Stomach smooth muscle (tissue), 2 donors: Measurements from ENCODE around the gene LGALS16.
"Not testable (repeated sequence)": the region's sequence is repeated elsewhere in the genome, so short reads cannot be mapped to it uniquely, and the experiment has no call there.

Source experiments
- H3K27ac ChIP-seq: one replicate; pipeline ENCODE4 v1.7.0; 2013; ENCODE audit warnings: mild to moderate bottlenecking, low read length, inconsistent platforms
- H3K27me3 ChIP-seq, 2 donors: one replicate each; pipeline ENCODE4 v1.7.0; 2013; ENCODE audit warnings: low read length in 2 of 2; ENCODE audit not compliant: insufficient read depth in 2 of 2, control insufficient read depth in 1 of 2
- H3K36me3 ChIP-seq, 2 donors: one replicate each; pipeline ENCODE4 v1.7.0; 2013; ENCODE audit warnings: low read length in 2 of 2; ENCODE audit not compliant: control insufficient read depth in 2 of 2, insufficient read depth in 2 of 2
- H3K4me1 ChIP-seq: one replicate; pipeline ENCODE4 v1.7.0; 2013; ENCODE audit warnings: low read length; ENCODE audit not compliant: control insufficient read depth, insufficient read depth
- H3K4me3 ChIP-seq, 2 donors: one replicate each; pipeline ENCODE4 v1.7.0; 2013; ENCODE audit warnings: low read length in 2 of 2
- H3K9ac ChIP-seq, 2 donors: one replicate each; pipeline ENCODE4 v1.7.0; 2013; ENCODE audit warnings: low read length in 2 of 2, mild to moderate bottlenecking in 1 of 2
- H3K9me3 ChIP-seq, 2 donors: one replicate each; pipeline ENCODE4 v1.7.0; 2013; ENCODE audit warnings: low read length in 2 of 2; ENCODE audit not compliant: control insufficient read depth in 2 of 2
- donor health status: healthy.
- donor health status: Pancreatic carcinoma.

Gene LGALS16

GRCh38 chr19:39676004-39676403 is 20.3 kb downstream of the LGALS16 start:
- H3K27ac ChIP-seq = no peak overlapping the region
- H3K4me3 ChIP-seq = no peak overlapping the region
- peaks cover 5% of the 10 kb centered on the region for H3K4me1 ChIP-seq
- H3K27me3 ChIP-seq = peaks cover 0 to 2% of the 10 kb centered on the region in 2 donors
- no peak overlapping the region for H3K9ac ChIP-seq
- no peaks in the 10 kb centered on the region for H3K36me3 ChIP-seq
- peaks cover 0 to 3% of the 10 kb centered on the region in 2 donors for H3K9me3 ChIP-seq

- Histone ChIP-seq H3K36me3 (no peaks in the 10 kb centered on the region), H3K27ac (no peak overlapping the region), H3K27me3 (peaks cover 0 to 7% of the 10 kb centered on the region in 2 donors), H3K9me3 (no peaks in the 10 kb centered on the region), H3K9ac (no peak overlapping the region), H3K4me3 (no peak overlapping the region), H3K4me1 (peaks cover 5% of the 10 kb centered on the region)
These were observed 22.5 kb downstream of the LGALS16 start for GRCh38 chr19:39677961-39678889.

- Histone ChIP-seq H3K27me3 (peaks cover 0 to 7% of the 10 kb centered on the region in 2 donors), H3K36me3 (no peaks in the 10 kb centered on the region), H3K4me3 (no peak overlapping the region), H3K4me1 (peaks cover 5% of the 10 kb centered on the region), H3K27ac (no peak overlapping the region), H3K9ac (no peak overlapping the region), H3K9me3 (no peaks in the 10 kb centered on the region)
These were observed 23.5 kb downstream of the LGALS16 start for GRCh38 chr19:39679056-39679790.

GRCh38 chr19:39679791-39680168 is 24.1 kb downstream of the LGALS16 start:
- H3K4me1 ChIP-seq = peaks cover 5% of the 10 kb centered on the region
- H3K9me3 ChIP-seq = no peaks in the 10 kb centered on the region
- H3K27me3 ChIP-seq = peaks cover 0 to 7% of the 10 kb centered on the region in 2 donors
- no peak overlapping the region for H3K4me3 ChIP-seq
- no peaks in the 10 kb centered on the region for H3K36me3 ChIP-seq
- H3K9ac ChIP-seq = no peak overlapping the region
- H3K27ac ChIP-seq = no peak overlapping the region

GRCh38 chr19:39680593-39680992 is 24.9 kb downstream of the LGALS16 start:
- Histone ChIP-seq H3K4me3 (no peak overlapping the region), H3K36me3 (no peaks in the 10 kb centered on the region), H3K9ac (no peak overlapping the region), H3K27me3 (peaks cover 0 to 7% of the 10 kb centered on the region in 2 donors), H3K4me1 (peaks cover 5% of the 10 kb centered on the region), H3K9me3 (no peaks in the 10 kb centered on the region), H3K27ac (no peak overlapping the region)

GRCh38 chr19:39681416-39681815 is 25.7 kb downstream of the LGALS16 start:
- Histone ChIP-seq H3K9me3 (no peaks in the 10 kb centered on the region), H3K4me3 (no peak overlapping the region)

GRCh38 chr19:39684267-39684666 is 28.6 kb downstream of the LGALS16 start:
- Histone ChIP-seq H3K9me3 (no peaks in the 10 kb centered on the region), H3K27ac (no peak overlapping the region), H3K36me3 (no peaks in the 10 kb centered on the region), H3K4me3 (no peak overlapping the region), H3K4me1 (no peaks in the 10 kb centered on the region), H3K9ac (no peak overlapping the region), H3K27me3 (peaks cover 0 to 7% of the 10 kb centered on the region in 2 donors)

More at GRCh38 chr19:39681416-39681815, 25.7 kb downstream of the LGALS16 start:
- peaks cover 5% of the 10 kb centered on the region for H3K4me1 ChIP-seq
- H3K27ac ChIP-seq = no peak overlapping the region
- H3K36me3 ChIP-seq = no peaks in the 10 kb centered on the region
- H3K9ac ChIP-seq = no peak overlapping the region
- H3K27me3 ChIP-seq = peaks cover 0 to 7% of the 10 kb centered on the region in 2 donors

- H3K27me3 ChIP-seq = peaks cover 0 to 2% of the 10 kb centered on the region in 2 donors
- no peaks in the 10 kb centered on the region for H3K9me3 ChIP-seq
- no peaks in the 10 kb centered on the region for H3K36me3 ChIP-seq
- no peak overlapping the region for H3K27ac ChIP-seq
- no peak overlapping the region for H3K9ac ChIP-seq
- H3K4me3 ChIP-seq = no peak overlapping the region
- no peaks in the 10 kb centered on the region for H3K4me1 ChIP-seq
These were observed 31.0 kb downstream of the LGALS16 start for GRCh38 chr19:39686739-39687138.

GRCh38 chr19:39688637-39689036 is 32.9 kb downstream of the LGALS16 start:
- not testable (repeated sequence) for H3K9me3 ChIP-seq, H3K36me3 ChIP-seq, H3K27me3 ChIP-seq, H3K27ac ChIP-seq, H3K4me1 ChIP-seq, H3K4me3 ChIP-seq, H3K9ac ChIP-seq

GRCh38 chr19:39692166-39692565 is 36.5 kb downstream of the LGALS16 start:
- Histone ChIP-seq H3K4me3 (no peak overlapping the region), H3K9me3 (no peaks in the 10 kb centered on the region), H3K36me3 (no peaks in the 10 kb centered on the region), H3K27me3 (peaks cover 0 to 8% of the 10 kb centered on the region in 2 donors), H3K9ac (no peak overlapping the region), H3K27ac (no peak overlapping the region), H3K4me1 (no peaks in the 10 kb centered on the region)
